Smooth muscle cell (in vitro differentiated cells): Measurements from ENCODE around the gene UCK1. TPM values are rescaled to one million over a fixed set of nuclear protein-coding genes. Genes with fewer than 3 reads are reported as not detected.

Experiments used
- DNase-seq: peaks from one replicate; lab custom pipeline; 2025; ENCODE audit not compliant: unreplicated experiment; lab: John Stamatoyannopoulos, UW
- H2AFZ ChIP-seq: fragments of 200-600 bp; sonication (generic); 2 replicates; pipeline ENCODE4 v1.6.0; 2016; ENCODE audit warnings: antibody characterized with exemption, low read depth, mild to moderate bottlenecking
- H3F3A ChIP-seq: fragments of 200-600 bp; sonication (generic); 2 replicates; pipeline ENCODE4 v1.6.0; 2017; ENCODE audit warnings: antibody characterized with exemption, low read depth
- H3K27ac ChIP-seq: fragments of 200-600 bp; sonication (generic); 2 replicates; pipeline ENCODE4 v1.5.1; 2016; ENCODE audit warnings: low read depth, mild to moderate bottlenecking
- H3K27me3 ChIP-seq: fragments of 200-600 bp; sonication (generic); 2 replicates; pipeline ENCODE4 v1.6.1; 2016; ENCODE audit warnings: low read depth, mild to moderate bottlenecking
- H3K36me3 ChIP-seq: fragments of 200-600 bp; sonication (generic); 2 replicates; pipeline ENCODE4 v1.5.1; 2016; ENCODE audit warnings: low read depth
- H3K4me1 ChIP-seq: fragments of 200-600 bp; sonication (generic); 2 replicates; pipeline ENCODE4 v1.5.1; 2016; ENCODE audit warnings: low read depth
- H3K4me2 ChIP-seq: fragments of 200-600 bp; sonication (generic); 2 replicates; pipeline ENCODE4 v1.6.0; 2016; ENCODE audit warnings: mild to moderate bottlenecking
- H3K4me3 ChIP-seq: fragments of 200-600 bp; sonication (generic); 2 replicates; pipeline ENCODE4 v1.5.1; 2016; ENCODE audit warnings: mild to moderate bottlenecking
- H3K79me2 ChIP-seq: fragments of 200-600 bp; sonication (generic); 2 replicates; pipeline ENCODE4 v1.6.0; 2016; ENCODE audit warnings: low read depth, mild to moderate bottlenecking
- H3K9ac ChIP-seq: fragments of 200-600 bp; sonication (generic); 2 replicates; pipeline ENCODE4 v1.6.0; 2016; ENCODE audit warnings: low read depth
- H3K9me3 ChIP-seq: fragments of 200-600 bp; sonication (generic); replicated peaks from 2 replicates; pipeline ENCODE4 v1.5.1; 2016; ENCODE audit warnings: low read depth
- H4K20me1 ChIP-seq: fragments of 200-600 bp; sonication (generic); 2 replicates; pipeline ENCODE4 v1.6.0; 2016; ENCODE audit warnings: low read depth
- CTCF ChIP-seq: fragments of 200-600 bp; sonication (generic); IDR thresholded peaks from 2 replicates; pipeline ENCODE4 v1.5.1; 2017; ENCODE audit warnings: borderline replicate concordance, mild to moderate bottlenecking, antibody characterized with exemption; ENCODE audit not compliant: insufficient read depth, poor library complexity, severe bottlenecking
- WGBS: methylation state at CpG from one replicate; pipeline ENCODE4 v1.1.7; 2016; ENCODE audit warnings: low lambda C conversion rate; 5-methylcytosine and 5-hydroxymethylcytosine counted together
- polyA plus RNA-seq: library from polyadenylated mRNA; unstranded; fragments of >200 nt; fragmentation: Nextera tagmentation; extraction: Ambion mirVana; gene quantifications from 2 replicates; pipeline ENCODE4 v1.2.1, GENCODE V29; 2016
- total RNA-seq: library from RNA; depleted of rRNA; stranded (reverse); fragments of >200 nt; gene quantifications from 2 replicates; pipeline ENCODE4 v1.2.3, GENCODE V29; 2014

Gene UCK1
- total and polyA plus RNA-seq, 2 experiments from 2014 or later = 9.7 to 20.2 TPM

- H3K27me3 ChIP-seq = no peaks in the 10 kb centered on the region
- no peaks in the 10 kb centered on the region for H3K9me3 ChIP-seq
- no peaks in the 10 kb centered on the region for H3K79me2 ChIP-seq
- DNase-seq = no peak
- H3K27ac ChIP-seq = no peak overlapping the region
- TF ChIP-seq CTCF = no peak
- no peak overlapping the region for H2AFZ ChIP-seq
- H3F3A ChIP-seq = no peaks in the 10 kb centered on the region
- no peak overlapping the region for H3K4me2 ChIP-seq
- no peaks in the 10 kb centered on the region for H3K4me1 ChIP-seq
- H3K9ac ChIP-seq = no peak overlapping the region
- WGBS = 96% methylated on average over 25 of the region's 26 CpGs
- no peaks in the 10 kb centered on the region for H3K36me3 ChIP-seq
- no peaks in the 10 kb centered on the region for H4K20me1 ChIP-seq
- H3K4me3 ChIP-seq = no peak overlapping the region
These were observed 47.9 kb upstream of the UCK1 start for GRCh38 chr9:131578731-131579504.

DNA sequence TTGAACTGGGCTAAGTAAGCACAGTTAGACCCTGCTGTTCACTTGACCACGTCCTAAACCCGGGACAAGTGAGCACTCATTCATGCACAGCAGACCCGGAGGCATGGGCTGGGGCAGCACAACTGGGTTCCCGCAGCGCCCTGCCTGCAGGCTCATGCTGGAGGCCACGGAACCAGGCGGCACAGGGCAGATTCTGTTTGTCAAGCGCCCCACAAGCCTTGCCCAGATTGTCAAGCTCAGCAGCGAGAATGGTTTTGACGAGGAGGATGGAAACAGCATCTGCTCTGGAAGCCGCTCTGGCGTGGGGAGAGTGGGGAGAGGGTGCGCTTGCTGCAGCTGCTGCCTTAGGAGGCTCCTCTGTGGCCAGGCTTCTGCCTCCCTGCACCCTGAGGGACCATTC, 47.0 kb upstream of the UCK1 start:
- Histone ChIP-seq H3K36me3 (no peaks in the 10 kb centered on the region), H3K4me2 (no peak overlapping the region), H3K4me3 (no peak overlapping the region), H3K27me3 (no peaks in the 10 kb centered on the region), H3K4me1 (no peaks in the 10 kb centered on the region), H3F3A (no peaks in the 10 kb centered on the region), H2AFZ (no peak overlapping the region), H4K20me1 (no peaks in the 10 kb centered on the region), H3K79me2 (no peaks in the 10 kb centered on the region), H3K9ac (no peak overlapping the region), H3K27ac (no peak overlapping the region), H3K9me3 (no peaks in the 10 kb centered on the region)
- WGBS = 94% methylated on average over 13 of the region's 13 CpGs
- no peak for TF ChIP-seq CTCF
- no peak for DNase-seq

- no peak overlapping the region for H3K4me2 ChIP-seq
- H3K4me3 ChIP-seq = no peak overlapping the region
- H4K20me1 ChIP-seq = no peaks in the 10 kb centered on the region
- H2AFZ ChIP-seq = no peak overlapping the region
- H3F3A ChIP-seq = no peaks in the 10 kb centered on the region
- H3K9ac ChIP-seq = no peak overlapping the region
- no peak overlapping the region for H3K27ac ChIP-seq
- DNase-seq = no peak
- no peaks in the 10 kb centered on the region for H3K9me3 ChIP-seq
- H3K4me1 ChIP-seq = no peaks in the 10 kb centered on the region
- TF ChIP-seq CTCF = no peak
- no peaks in the 10 kb centered on the region for H3K79me2 ChIP-seq
- WGBS = 96% methylated on average over 23 of the region's 25 CpGs
- no peaks in the 10 kb centered on the region for H3K27me3 ChIP-seq
- H3K36me3 ChIP-seq = no peaks in the 10 kb centered on the region
These were observed 46.2 kb upstream of the UCK1 start for GRCh38 chr9:131577005-131578000.
